H1 (cell line): ENCODE data around the gene ZNF530. TPM values are rescaled to one million over a fixed set of nuclear protein-coding genes. Genes with fewer than 3 reads are reported as not detected.

Source experiments
- CTCF ChIA-PET: fragments of 300-600 bp; sonication (Branson Sonifier 250); formaldehyde crosslinking; loops from one replicate; lab custom pipeline; 2021; ENCODE audit not compliant: partially characterized antibody; lab: Charles Lee
- POLR2A ChIA-PET: fragments of 300-600 bp; sonication (Branson Sonifier 250); formaldehyde crosslinking; loops from one replicate; lab custom pipeline; 2021; ENCODE audit warnings: inconsistent platforms; ENCODE audit not compliant: partially characterized antibody; lab: Charles Lee
- DNase-seq, 2 experiments: peaks; one replicate each; pipeline versions ENCODE4 v3.0.0 to v3.0.0-alpha.2; 2010 to 2022; ENCODE audit warnings: low spot score in 2 of 2, low read depth in 1 of 2, mixed read lengths in 1 of 2
- FAIRE-seq: peaks from 2 replicates; lab custom pipeline; 2011; peaks lifted over from hg19 to GRCh38; lab: Jason Lieb, UNC
- H2AFZ ChIP-seq: 2 replicates; pipeline ENCODE4 v1.8.1; 2012; ENCODE audit warnings: low read length, inconsistent platforms
- H2AK5ac ChIP-seq: 2 replicates; pipeline ENCODE4 v1.6.1; 2013; ENCODE audit warnings: low read depth, low read length
- H2BK120ac ChIP-seq: replicated peaks from 2 replicates; pipeline ENCODE3; 2013; ENCODE audit warnings: low read depth, low read length, inconsistent platforms
- H2BK12ac ChIP-seq: 2 replicates; pipeline ENCODE4 v1.6.1; 2013; ENCODE audit warnings: low read depth, low read length
- H2BK15ac ChIP-seq: 2 replicates; pipeline ENCODE4 v1.6.1; 2013; ENCODE audit warnings: low read length
- H2BK20ac ChIP-seq: 2 replicates; pipeline ENCODE4 v1.6.1; 2013; ENCODE audit warnings: low read length
- H2BK5ac ChIP-seq: 2 replicates; pipeline ENCODE4 v1.6.1; 2013; ENCODE audit warnings: low read depth, low read length
- H3K14ac ChIP-seq: 2 replicates; pipeline ENCODE4 v1.6.1; 2013; ENCODE audit warnings: inconsistent platforms; ENCODE audit not compliant: insufficient read length
- H3K18ac ChIP-seq: 2 replicates; pipeline ENCODE4 v1.6.1; 2013; ENCODE audit warnings: low read length; ENCODE audit errors: extremely low read depth
- H3K23ac ChIP-seq: 2 replicates; pipeline ENCODE4 v1.6.1; 2013; ENCODE audit warnings: inconsistent platforms; ENCODE audit not compliant: insufficient read length
- H3K23me2 ChIP-seq: 2 replicates; pipeline ENCODE4 v1.6.1; 2013; ENCODE audit warnings: low read depth, low read length
- H3K27ac ChIP-seq: 2 replicates; pipeline ENCODE4 v1.6.1; 2011; ENCODE audit warnings: low read depth, low read length, inconsistent platforms
- H3K27me3 ChIP-seq, 4 experiments: replicated peaks in 1 of 4; 1 replicate in 1 of 4; 2 replicates in 3 of 4; pipeline versions ENCODE4 v1.6.1 to v1.8.1; 2011 to 2013; ENCODE audit warnings: low read length in 3 of 4, mild to moderate bottlenecking in 3 of 4, inconsistent platforms in 2 of 4, mixed read lengths in 2 of 4, moderate library complexity in 1 of 4; ENCODE audit not compliant: control insufficient read depth in 3 of 4, insufficient read depth in 3 of 4; ENCODE audit errors: extremely low read depth in 1 of 4
- H3K36me3 ChIP-seq, 4 experiments: 2 replicates each; pipeline versions ENCODE4 v1.6.1 to v1.8.1; 2011 to 2013; ENCODE audit warnings: mild to moderate bottlenecking in 4 of 4, low read length in 3 of 4, moderate library complexity in 2 of 4, control low read depth in 1 of 4, inconsistent platforms in 1 of 4; ENCODE audit not compliant: insufficient read depth in 4 of 4, control insufficient read depth in 2 of 4
- H3K4ac ChIP-seq: replicated peaks from 2 replicates; pipeline ENCODE3; 2013; ENCODE audit warnings: low read length, low read depth, mixed read lengths, inconsistent platforms; ENCODE audit not compliant: insufficient read length
- H3K4me1 ChIP-seq, 4 experiments: replicated peaks in 1 of 4; 1 replicate in 1 of 4; 2 replicates in 3 of 4; pipeline versions ENCODE4 v1.6.1 to v1.8.1; 2011 to 2013; ENCODE audit warnings: low read length in 3 of 4, inconsistent platforms in 2 of 4, mixed read lengths in 1 of 4; ENCODE audit not compliant: insufficient read depth in 4 of 4, control insufficient read depth in 3 of 4
- H3K4me2 ChIP-seq, 2 experiments: 2 replicates each; pipeline versions ENCODE4 v1.6.1 to v1.8.1; 2011 to 2013; ENCODE audit warnings: low read depth in 2 of 2, low read length in 2 of 2, control low read depth in 1 of 2, inconsistent platforms in 1 of 2, mild to moderate bottlenecking in 1 of 2; ENCODE audit not compliant: insufficient read depth in 1 of 2
- H3K4me3 ChIP-seq, 4 experiments: fragments of 200-600, 300-600 bp in 1 of 4; sonication (generic), shearing (Covaris generic), sonication (Bioruptor Twin) in 1 of 4; 2 replicates each; pipeline versions ENCODE4 v1.5.1 to v1.8.1; 2011 to 2016; ENCODE audit warnings: low read length in 4 of 4, low read depth in 3 of 4, control low read depth in 2 of 4, inconsistent platforms in 2 of 4, mild to moderate bottlenecking in 2 of 4, mixed read lengths in 1 of 4, moderate library complexity in 1 of 4; ENCODE audit not compliant: insufficient read depth in 2 of 4; ENCODE audit errors: extremely low read depth in 1 of 4
- H3K56ac ChIP-seq: replicated peaks from 2 replicates; pipeline ENCODE3; 2013; ENCODE audit warnings: low read depth, mild to moderate bottlenecking, mixed read lengths, low read length, inconsistent platforms; ENCODE audit not compliant: insufficient read length
- H3K79me1 ChIP-seq: 2 replicates; pipeline ENCODE4 v1.6.1; 2013; ENCODE audit warnings: low read depth, low read length, control low read depth
- H3K79me2 ChIP-seq, 2 experiments: 2 replicates each; pipeline versions ENCODE4 v1.6.1 to v1.8.1; 2012 to 2013; ENCODE audit warnings: low read length in 2 of 2, mild to moderate bottlenecking in 2 of 2, inconsistent platforms in 1 of 2; ENCODE audit not compliant: insufficient read depth in 2 of 2, control insufficient read depth in 1 of 2
- H3K9ac ChIP-seq, 4 experiments: replicated peaks in 1 of 4; 1 replicate in 1 of 4; 2 replicates in 3 of 4; pipeline versions ENCODE4 v1.6.1 to v1.8.1; 2011 to 2013; ENCODE audit warnings: low read depth in 3 of 4, low read length in 3 of 4, control low read depth in 2 of 4, mild to moderate bottlenecking in 2 of 4, moderate library complexity in 2 of 4, inconsistent platforms in 1 of 4; ENCODE audit errors: extremely low read depth in 1 of 4
- H3K9me3 ChIP-seq, 2 experiments: 2 replicates each; pipeline versions ENCODE4 v1.6.1 to v1.8.1; 2012 to 2013; ENCODE audit warnings: mild to moderate bottlenecking in 2 of 2, moderate library complexity in 2 of 2, control low read depth in 1 of 2, inconsistent platforms in 1 of 2, low read depth in 1 of 2, low read length in 1 of 2, mixed read lengths in 1 of 2; ENCODE audit not compliant: insufficient read depth in 2 of 2
- H4K20me1 ChIP-seq, 2 experiments: replicated peaks in 1 of 2; 2 replicates each; pipeline versions ENCODE3 to v1.8.1; 2011 to 2013; ENCODE audit warnings: inconsistent platforms in 2 of 2, low read length in 2 of 2, mild to moderate bottlenecking in 1 of 2; ENCODE audit not compliant: insufficient read depth in 2 of 2, control insufficient read depth in 1 of 2
- H4K5ac ChIP-seq: 2 replicates; pipeline ENCODE4 v1.6.1; 2013; ENCODE audit warnings: low read length, low read depth, mixed read lengths, inconsistent platforms; ENCODE audit not compliant: insufficient read length
- H4K8ac ChIP-seq: 2 replicates; pipeline ENCODE4 v1.8.0; 2013; ENCODE audit warnings: mild to moderate bottlenecking, moderate library complexity, low read length, inconsistent platforms; ENCODE audit not compliant: insufficient read depth; ENCODE audit errors: extremely low read depth
- H4K91ac ChIP-seq: replicated peaks from 2 replicates; pipeline ENCODE3; 2013; ENCODE audit warnings: low read length, mixed read lengths, inconsistent platforms; ENCODE audit not compliant: insufficient read length
- ATF2 ChIP-seq: IDR thresholded peaks from 2 replicates; pipeline ENCODE4 v1.6.1; 2012; ENCODE audit warnings: low read length, inconsistent platforms
- CBX5 ChIP-seq: fragments of 300-800, 300-1000 bp; sonication (generic); IDR thresholded peaks from 2 replicates; pipeline ENCODE4 v1.7.1; 2016; ENCODE audit warnings: antibody characterized with exemption, low read length, low read depth
- CHD1 ChIP-seq: IDR thresholded peaks from 2 replicates; pipeline ENCODE4 v1.6.1; 2012; ENCODE audit warnings: low read depth, low read length, improper control_type of control experiment
- E2F6 ChIP-seq: IDR thresholded peaks from 2 replicates; pipeline ENCODE4 v1.6.1; 2012; ENCODE audit warnings: inconsistent platforms
- HDAC2 ChIP-seq, 2 experiments: fragments of 300-600 bp in 1 of 2; sonication (generic) in 1 of 2; IDR thresholded peaks; 2 replicates each; pipeline ENCODE4 v1.6.1; 2011 to 2012; ENCODE audit warnings: low read depth in 2 of 2, low read length in 2 of 2, mild to moderate bottlenecking in 2 of 2, moderate library complexity in 2 of 2, borderline replicate concordance in 1 of 2, inconsistent platforms in 1 of 2
- JUND ChIP-seq: IDR thresholded peaks from 2 replicates; pipeline ENCODE4 v1.6.1; 2011; ENCODE audit warnings: mild to moderate bottlenecking, improper control_type of control experiment, low read length
- KDM4A ChIP-seq: IDR thresholded peaks from one replicate; pipeline ENCODE4 v1.7.1; 2012; ENCODE audit warnings: low read depth, mild to moderate bottlenecking, moderate library complexity, low read length, inconsistent platforms; ENCODE audit not compliant: severe bottlenecking
- PHF8 ChIP-seq: fragments of 200-600 bp; sonication (generic); conservative IDR thresholded peaks from 2 replicates; pipeline ENCODE4 v1.7.1; 2012; ENCODE audit warnings: low read depth, mild to moderate bottlenecking, inconsistent platforms, low read length, moderate library complexity
- POU5F1 ChIP-seq: IDR thresholded peaks from 2 replicates; pipeline ENCODE4 v1.6.1; 2011; ENCODE audit warnings: low read depth, mild to moderate bottlenecking, low read length, moderate library complexity
- RNF2 ChIP-seq: fragments of 200-900, 300-1000 bp; sonication (generic); IDR thresholded peaks from 2 replicates; pipeline ENCODE4 v1.7.1; 2016; ENCODE audit warnings: borderline replicate concordance, low read depth, mild to moderate bottlenecking, antibody characterized with exemption, low read length; ENCODE audit not compliant: poor library complexity, severe bottlenecking; ENCODE audit errors: missing control alignments
- RXRA ChIP-seq: IDR thresholded peaks from 2 replicates; pipeline ENCODE4 v1.6.1; 2011; ENCODE audit warnings: low read depth, mild to moderate bottlenecking, low read length, moderate library complexity; ENCODE audit not compliant: insufficient read depth
- ZNF274 ChIP-seq: IDR thresholded peaks from 2 replicates; pipeline ENCODE4 v1.7.0; 2012; ENCODE audit warnings: low read length, borderline replicate concordance; ENCODE audit errors: extremely low read depth
- polyA plus RNA-seq, 7 experiments: library from polyadenylated mRNA; depleted of rRNA in 3 of 7; stranded (reverse) in 5 of 7; unstranded in 2 of 7; fragments of >200 nt in 5 of 7; fragments of 200-250 nt in 2 of 7; gene quantifications; 1 replicate in 5 of 7; 2 replicates in 1 of 7; 4 replicates in 1 of 7; pipeline versions ENCODE4 v1.2.1 to v1.2.3, GENCODE V29; 2011 to 2013; ENCODE audit warnings: missing spikeins in 2 of 7, mixed read lengths in 2 of 7
- total RNA-seq: library from RNA; stranded (reverse); fragmentation: NEBNext Ultra II Directional; extraction: Animal tissue kit (Norgen Biotek cat#: 25700); gene quantifications from 2 replicates; pipeline ENCODE4 v1.2.1, GENCODE V29; 2021

ZNF530 gene
- total and polyA plus RNA-seq, 2 of the 8 experiments (the other 6 are each of a cell fraction or from before 2014, with no cell fraction given): 4.2 to 9.3 TPM

GRCh38 chr19:57643734-57644133 lies 44.0 kb downstream of the ZNF530 start:
- Histone ChIP-seq H3K27ac (no peak overlapping the region), H2BK120ac (no peak overlapping the region), H3K9me3 (peaks cover 12 to 14% of the 10 kb centered on the region in 2 experiments; a peak in 2 of 4 replicates), H3K23ac (no peak overlapping the region), H3K79me2 (no peaks in the 10 kb centered on the region), H4K5ac (no peak overlapping the region), H3K23me2 (no peaks in the 10 kb centered on the region), H2BK12ac (no peak overlapping the region), H3K56ac (no peak overlapping the region), H3K18ac (no peak overlapping the region), H3K4ac (no peak overlapping the region), H3K79me1 (no peaks in the 10 kb centered on the region), H4K91ac (no peak overlapping the region), H3K4me1 (no peaks in the 10 kb centered on the region), H2BK20ac (no peak overlapping the region), H3K14ac (no peak overlapping the region), H2BK15ac (no peak overlapping the region), H4K20me1 (no peaks in the 10 kb centered on the region), H3K9ac (no peak overlapping the region), H3K36me3 (peaks cover 10 to 37% (median 27%) of the 10 kb centered on the region in 4 experiments; a peak in 7 of 8 replicates), H2AFZ (no peak overlapping the region), H3K4me3 (no peak overlapping the region), H2BK5ac (no peak overlapping the region), H3K4me2 (no peak overlapping the region), H3K27me3 (peaks cover 0 to 2% (median 0%) of the 10 kb centered on the region in 4 experiments; a peak in 1 of 7 replicates), H4K8ac (no peak overlapping the region), H2AK5ac (no peak overlapping the region)
- POLR2A ChIA-PET: interaction anchor here (0.7 to 1.0 kb wide), 2 partner anchors 10 to 26 kb away, joined by 3 to 5 read pairs; no protein-coding TSS in a partner anchor
- no peak for FAIRE-seq
- DNase-seq: no peak
- CTCF ChIA-PET: no interaction called here
- no peak for TF ChIP-seq E2F6
- no peak for TF ChIP-seq RNF2
- TF ChIP-seq ATF2: no peak
- TF ChIP-seq CHD1: no peak
- no peak for TF ChIP-seq CBX5
- TF ChIP-seq RXRA: no peak
- no peak for TF ChIP-seq ZNF274
- no peak for TF ChIP-seq KDM4A
- no peak for TF ChIP-seq JUND
- no peak for TF ChIP-seq HDAC2 (IDR thresholded peaks at IDR 0.05; ENCODE audit: borderline replicate concordance in 1 of 2, low read depth in 2 of 2, low read length in 2 of 2)
- no peak for TF ChIP-seq PHF8
- TF ChIP-seq POU5F1: no peak
